GM12878 (cell line): ENCODE data around the gene TMEM135.

ENCODE experiments used
- ASH2L ChIP-seq: fragments of 300-600, 200-600 bp; sonication (generic); IDR thresholded peaks from 2 replicates; pipeline ENCODE4 v1.6.1; 2017; ENCODE audit warnings: low read depth, mild to moderate bottlenecking, borderline replicate concordance
- BACH1 ChIP-seq: fragments of 450-650 bp; IDR thresholded peaks from 2 replicates; pipeline ENCODE4 v1.6.1; 2017; ENCODE audit warnings: mild to moderate bottlenecking, borderline replicate concordance
- CBX3 ChIP-seq: fragments of 200-600 bp; sonication (generic); IDR thresholded peaks from 2 replicates; pipeline ENCODE4 v1.6.1; 2016; ENCODE audit warnings: low read depth, borderline replicate concordance
- EZH2 ChIP-seq: IDR thresholded peaks from 2 replicates; pipeline ENCODE4 v1.6.1; 2012; ENCODE audit warnings: low read depth, mild to moderate bottlenecking, control low read depth, inconsistent platforms, low read length, borderline replicate concordance; ENCODE audit not compliant: control insufficient read depth
- HDAC2 ChIP-seq: fragments of 200-600 bp; sonication (generic); IDR thresholded peaks from 2 replicates; pipeline ENCODE4 v1.6.1; 2017
- POLR2A ChIP-seq: IDR thresholded peaks from 2 replicates; pipeline ENCODE4 v1.6.1; 2011; ENCODE audit warnings: low read depth, mild to moderate bottlenecking, low read length
- POLR2AphosphoS5 ChIP-seq: IDR thresholded peaks from 2 replicates; pipeline ENCODE4 v1.6.1; 2011; ENCODE audit warnings: mild to moderate bottlenecking, low read length, inconsistent platforms
- TCF12 ChIP-seq: IDR thresholded peaks from 2 replicates; pipeline ENCODE4 v1.6.1; 2011; ENCODE audit warnings: low read depth, mild to moderate bottlenecking, low read length
- TF ChIP-seq, protein P1 (sequence below), 3 experiments: IDR thresholded peaks in 2 of 3; conservative IDR thresholded peaks in 1 of 3; 2 replicates each; pipeline ENCODE4 v1.5.1; 2011; ENCODE audit warnings: low read depth in 3 of 3, low read length in 3 of 3, mild to moderate bottlenecking in 3 of 3, control low read depth in 2 of 3, moderate library complexity in 2 of 3, inconsistent platforms in 1 of 3, mixed read lengths in 1 of 3; ENCODE audit not compliant: control insufficient read depth in 2 of 3, insufficient read depth in 1 of 3; ENCODE audit errors: extremely low read depth in 1 of 3
- TF ChIP-seq, protein P2 (sequence below): IDR thresholded peaks from 2 replicates; pipeline ENCODE4 v1.6.1; 2012; ENCODE audit warnings: low read depth, low read length, improper control_type of control experiment
- TF ChIP-seq, protein P3 (sequence below): IDR thresholded peaks from 2 replicates; pipeline ENCODE4 v1.6.1; 2012; ENCODE audit warnings: low read depth, low read length, improper control_type of control experiment

DNA sequence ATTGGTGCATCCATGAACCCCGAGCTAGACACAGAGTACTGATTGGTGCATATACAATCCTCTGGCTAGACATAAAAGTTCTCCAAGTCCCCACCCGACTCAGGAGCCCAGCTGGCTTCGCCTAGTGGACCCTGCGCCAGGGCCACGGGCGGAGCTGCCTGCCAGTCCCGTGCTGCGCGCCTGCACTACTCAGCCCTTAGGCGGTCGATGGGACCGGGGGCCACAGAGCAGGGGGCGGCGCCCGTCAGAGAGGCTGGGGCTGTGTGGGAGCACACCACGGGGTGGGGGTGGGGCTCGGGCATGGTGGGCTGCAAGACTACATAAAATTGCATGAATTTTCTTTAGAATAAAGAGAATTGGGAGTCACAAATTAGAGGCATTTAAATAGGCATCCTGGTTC, 248.6 kb downstream of the TMEM135 start:
- TF ChIP-seq HDAC2: no peak
- TF ChIP-seq POLR2AphosphoS5: no peak
- no peak for TF ChIP-seq POLR2A
- no peak for TF ChIP-seq TCF12
- TF ChIP-seq, protein P1, sequence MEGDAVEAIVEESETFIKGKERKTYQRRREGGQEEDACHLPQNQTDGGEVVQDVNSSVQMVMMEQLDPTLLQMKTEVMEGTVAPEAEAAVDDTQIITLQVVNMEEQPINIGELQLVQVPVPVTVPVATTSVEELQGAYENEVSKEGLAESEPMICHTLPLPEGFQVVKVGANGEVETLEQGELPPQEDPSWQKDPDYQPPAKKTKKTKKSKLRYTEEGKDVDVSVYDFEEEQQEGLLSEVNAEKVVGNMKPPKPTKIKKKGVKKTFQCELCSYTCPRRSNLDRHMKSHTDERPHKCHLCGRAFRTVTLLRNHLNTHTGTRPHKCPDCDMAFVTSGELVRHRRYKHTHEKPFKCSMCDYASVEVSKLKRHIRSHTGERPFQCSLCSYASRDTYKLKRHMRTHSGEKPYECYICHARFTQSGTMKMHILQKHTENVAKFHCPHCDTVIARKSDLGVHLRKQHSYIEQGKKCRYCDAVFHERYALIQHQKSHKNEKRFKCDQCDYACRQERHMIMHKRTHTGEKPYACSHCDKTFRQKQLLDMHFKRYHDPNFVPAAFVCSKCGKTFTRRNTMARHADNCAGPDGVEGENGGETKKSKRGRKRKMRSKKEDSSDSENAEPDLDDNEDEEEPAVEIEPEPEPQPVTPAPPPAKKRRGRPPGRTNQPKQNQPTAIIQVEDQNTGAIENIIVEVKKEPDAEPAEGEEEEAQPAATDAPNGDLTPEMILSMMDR (IDR thresholded peaks at IDR 0.05 in 2 of 3, conservative IDR thresholded peaks at IDR 0.05 in 1 of 3; ENCODE audit: control insufficient read depth in 2 of 3, extremely low read depth in 1 of 3, insufficient read depth in 1 of 3, low read depth in 3 of 3, low read length in 3 of 3): no peak
- TF ChIP-seq, protein P2, sequence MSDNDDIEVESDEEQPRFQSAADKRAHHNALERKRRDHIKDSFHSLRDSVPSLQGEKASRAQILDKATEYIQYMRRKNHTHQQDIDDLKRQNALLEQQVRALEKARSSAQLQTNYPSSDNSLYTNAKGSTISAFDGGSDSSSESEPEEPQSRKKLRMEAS: no peak
- TF ChIP-seq BACH1: no peak
- TF ChIP-seq ASH2L: no peak
- TF ChIP-seq, protein P3, sequence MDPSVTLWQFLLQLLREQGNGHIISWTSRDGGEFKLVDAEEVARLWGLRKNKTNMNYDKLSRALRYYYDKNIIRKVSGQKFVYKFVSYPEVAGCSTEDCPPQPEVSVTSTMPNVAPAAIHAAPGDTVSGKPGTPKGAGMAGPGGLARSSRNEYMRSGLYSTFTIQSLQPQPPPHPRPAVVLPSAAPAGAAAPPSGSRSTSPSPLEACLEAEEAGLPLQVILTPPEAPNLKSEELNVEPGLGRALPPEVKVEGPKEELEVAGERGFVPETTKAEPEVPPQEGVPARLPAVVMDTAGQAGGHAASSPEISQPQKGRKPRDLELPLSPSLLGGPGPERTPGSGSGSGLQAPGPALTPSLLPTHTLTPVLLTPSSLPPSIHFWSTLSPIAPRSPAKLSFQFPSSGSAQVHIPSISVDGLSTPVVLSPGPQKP: no peak
- TF ChIP-seq CBX3: no peak
- TF ChIP-seq EZH2: no peak
